HEK293T (cell line): ENCODE results near the gene SUSD3.
"Not testable (repeated sequence)": the region's sequence is repeated elsewhere in the genome, so short reads cannot be mapped to it uniquely, and the experiment has no call there.

Experiments used
- CTCF ChIA-PET: fragments of 350-600 bp; formaldehyde crosslinking; extraction: SDS; loops from one replicate; lab custom pipeline; 2021; ENCODE audit warnings: antibody characterized with exemption, inconsistent platforms; lab: Yijun Ruan, JAX
- POLR2A ChIA-PET: fragments of 350-600 bp; formaldehyde crosslinking; extraction: SDS; loops from one replicate; lab custom pipeline; 2020; ENCODE audit warnings: antibody characterized with exemption, inconsistent platforms; lab: Yijun Ruan, JAX
- DNase-seq: peaks from one replicate; pipeline ENCODE4 v3.0.0; 2012; ENCODE audit warnings: mixed read lengths; ENCODE audit errors: extremely low spot score
- ARNT ChIP-seq: fragments of 450-650 bp; IDR thresholded peaks from 2 replicates; pipeline ENCODE4 v1.6.1; 2017; ENCODE audit warnings: mild to moderate bottlenecking
- BHLHE40 ChIP-seq: fragments of 450-650 bp; IDR thresholded peaks from 2 replicates; pipeline ENCODE4 v1.6.1; 2016; ENCODE audit warnings: mild to moderate bottlenecking, moderate library complexity, borderline replicate concordance
- CTBP1 ChIP-seq: fragments of 450-650 bp; IDR thresholded peaks from 2 replicates; pipeline ENCODE4 v1.6.1; 2016; ENCODE audit warnings: borderline replicate concordance
- ELF4 ChIP-seq: fragments of 450-650 bp; IDR thresholded peaks from 2 replicates; pipeline ENCODE4 v1.6.1; 2017; ENCODE audit warnings: antibody characterized with exemption
- FOXA1 ChIP-seq: fragments of 450-650 bp; IDR thresholded peaks from 2 replicates; pipeline ENCODE4 v1.6.1; 2016; ENCODE audit warnings: mild to moderate bottlenecking
- FOXK2 ChIP-seq: fragments of 450-650 bp; IDR thresholded peaks from 2 replicates; pipeline ENCODE4 v1.6.1; 2016; ENCODE audit warnings: mild to moderate bottlenecking
- FOXM1 ChIP-seq: fragments of 450-650 bp; IDR thresholded peaks from 2 replicates; pipeline ENCODE4 v1.6.1; 2017; ENCODE audit warnings: mild to moderate bottlenecking, borderline replicate concordance
- HDGF ChIP-seq: fragments of 450-650 bp; IDR thresholded peaks from 2 replicates; pipeline ENCODE4 v1.6.1; 2017; ENCODE audit warnings: antibody characterized with exemption, borderline replicate concordance
- L3MBTL2 ChIP-seq: fragments of 450-650 bp; conservative IDR thresholded peaks from 2 replicates; pipeline ENCODE4 v1.6.1; 2016; ENCODE audit warnings: mild to moderate bottlenecking
- LEF1 ChIP-seq: fragments of 450-650 bp; IDR thresholded peaks from 2 replicates; pipeline ENCODE4 v1.6.1; 2017; ENCODE audit warnings: mild to moderate bottlenecking, borderline replicate concordance
- NFRKB ChIP-seq: fragments of 450-650 bp; IDR thresholded peaks from 2 replicates; pipeline ENCODE4 v1.6.1; 2016; ENCODE audit warnings: mild to moderate bottlenecking, moderate library complexity
- SP1 ChIP-seq: fragments of 450-650 bp; IDR thresholded peaks from 2 replicates; pipeline ENCODE4 v1.6.1; 2017
- SUZ12 ChIP-seq: fragments of 450-650 bp; IDR thresholded peaks from 2 replicates; pipeline ENCODE4 v1.6.1; 2016; ENCODE audit warnings: mild to moderate bottlenecking
- TARDBP ChIP-seq: fragments of 450-650 bp; IDR thresholded peaks from 2 replicates; pipeline ENCODE4 v1.6.1; 2016
- ZNF384 ChIP-seq: fragments of 450-650 bp; IDR thresholded peaks from 2 replicates; pipeline ENCODE4 v1.6.1; 2016
- TF ChIP-seq, protein P1 (sequence below): fragments of 450-650 bp; IDR thresholded peaks from 2 replicates; pipeline ENCODE4 v1.6.1; 2016

The SUSD3 gene

GRCh38 chr9:93099551-93100275, 41.2 kb downstream of the SUSD3 start:
- DNase-seq = no peak
- TF ChIP-seq L3MBTL2 (no peak), FOXM1 (no peak), BHLHE40 (no peak), ZNF384 (no peak), LEF1 (no peak), HDGF (no peak), ARNT (no peak), FOXK2 (no peak), ELF4 (no peak), SP1 (no peak), TARDBP (no peak), NFRKB (no peak), SUZ12 (no peak), CTBP1 (no peak), FOXA1 (no peak)
- TF ChIP-seq, protein P1, sequence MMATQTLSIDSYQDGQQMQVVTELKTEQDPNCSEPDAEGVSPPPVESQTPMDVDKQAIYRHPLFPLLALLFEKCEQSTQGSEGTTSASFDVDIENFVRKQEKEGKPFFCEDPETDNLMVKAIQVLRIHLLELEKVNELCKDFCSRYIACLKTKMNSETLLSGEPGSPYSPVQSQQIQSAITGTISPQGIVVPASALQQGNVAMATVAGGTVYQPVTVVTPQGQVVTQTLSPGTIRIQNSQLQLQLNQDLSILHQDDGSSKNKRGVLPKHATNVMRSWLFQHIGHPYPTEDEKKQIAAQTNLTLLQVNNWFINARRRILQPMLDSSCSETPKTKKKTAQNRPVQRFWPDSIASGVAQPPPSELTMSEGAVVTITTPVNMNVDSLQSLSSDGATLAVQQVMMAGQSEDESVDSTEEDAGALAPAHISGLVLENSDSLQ = no peak
- ChIA-PET CTCF (no interaction called here), POLR2A (no interaction called here)

- no peak for TF ChIP-seq L3MBTL2
- TF ChIP-seq FOXM1 = no peak
- TF ChIP-seq FOXK2 = no peak
- TF ChIP-seq SP1 = no peak
- TF ChIP-seq CTBP1 = no peak
- no peak for TF ChIP-seq TARDBP
- no peak for TF ChIP-seq NFRKB
- TF ChIP-seq SUZ12 = no peak
- TF ChIP-seq FOXA1 = no peak
- no peak for TF ChIP-seq ARNT
- no peak for TF ChIP-seq BHLHE40
- no peak for TF ChIP-seq ZNF384
- TF ChIP-seq, protein P1 = no peak
- ChIA-PET CTCF (no interaction called here), POLR2A (no interaction called here)
- no peak for DNase-seq
Observed at GRCh38 chr9:93100276-93100636, 41.8 kb downstream of the SUSD3 start.

- POLR2A ChIA-PET, CTCF ChIA-PET, DNase-seq: not testable (repeated sequence)
Observed at GRCh38 chr9:93101086-93101485, 42.6 kb downstream of the SUSD3 start.

DNA sequence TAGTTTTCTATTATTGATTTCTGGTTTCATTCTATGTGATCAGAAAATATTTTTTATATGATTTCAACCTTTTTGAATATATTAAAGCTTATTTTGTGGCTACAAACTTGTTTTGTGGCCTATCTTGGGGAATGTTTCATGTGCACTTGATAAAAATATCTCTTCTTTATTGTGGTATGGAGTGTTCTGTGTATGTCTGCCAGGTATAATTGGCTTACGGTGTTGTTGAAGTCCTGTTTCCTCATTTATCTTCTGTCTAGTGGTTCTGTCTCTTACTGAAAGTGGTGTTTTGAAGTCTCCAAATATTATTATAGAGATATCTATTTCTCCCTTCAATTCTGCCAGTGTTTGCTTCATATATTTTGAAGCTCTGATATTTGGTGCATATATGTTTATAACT, 47.1 kb downstream of the SUSD3 start:
- no peak for TF ChIP-seq FOXA1
- TF ChIP-seq FOXM1 = no peak
- ChIA-PET CTCF (no interaction called here), POLR2A (interaction anchor here (1.3 kb wide), 1 partner anchor 9 kb away, joined by 3 read pairs; no protein-coding TSS in a partner anchor)
- DNase-seq = no peak

DNA sequence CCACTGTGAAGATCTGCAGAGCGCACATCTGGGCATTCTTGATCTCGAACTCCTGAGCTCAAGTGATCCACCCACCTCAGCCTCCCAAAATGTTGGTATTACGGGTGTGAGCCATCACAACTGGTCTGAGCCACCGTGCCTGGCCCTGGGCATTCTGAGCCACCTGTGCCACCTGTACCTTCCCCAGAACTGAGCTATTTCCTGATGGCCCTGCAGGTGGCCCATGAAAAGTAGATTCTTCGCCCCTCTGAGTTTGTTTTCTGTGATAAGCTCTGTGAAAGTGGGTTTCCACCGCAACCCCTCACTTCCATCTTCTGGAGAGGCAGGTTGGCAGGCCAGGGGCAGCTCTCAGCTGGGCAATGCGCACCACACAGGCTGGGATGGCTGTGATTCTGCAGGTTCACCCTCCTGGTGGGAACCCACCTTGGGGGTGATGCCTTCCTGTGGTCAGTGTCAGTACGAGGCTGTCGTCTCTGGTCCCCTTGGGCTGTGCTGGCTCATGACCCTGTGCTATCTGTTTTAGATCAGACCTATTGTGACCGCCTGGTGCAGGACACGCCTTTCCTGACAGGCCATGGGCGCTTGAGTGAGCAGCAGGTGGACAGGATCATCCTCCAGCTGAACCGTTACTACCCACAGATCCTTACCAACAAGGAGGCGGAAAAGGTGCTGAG, 48.8 kb downstream of the SUSD3 start:
- POLR2A ChIA-PET = no interaction called here
- no peak for TF ChIP-seq LEF1
- TF ChIP-seq FOXK2 = no peak
- CTCF ChIA-PET = interaction anchor here (0.7 to 1.3 kb wide), 2 partner anchors 27 to 1160 kb away, joined by 4 read pairs; partner anchors contain the start of gene NINJ1
- no peak for DNase-seq

GRCh38 chr9:93107825-93108161, 49.3 kb downstream of the SUSD3 start:
- TF ChIP-seq CTBP1 (no peak), FOXA1 (no peak), FOXK2 (no peak), SP1 (no peak), TARDBP (no peak), NFRKB (no peak), SUZ12 (no peak), HDGF (no peak), ARNT (no peak), ZNF384 (no peak), L3MBTL2 (no peak), ELF4 (no peak), FOXM1 (no peak), BHLHE40 (no peak), LEF1 (no peak)
- TF ChIP-seq, protein P1 = no peak
- ChIA-PET POLR2A (no interaction called here), CTCF (interaction anchor here (1.3 kb wide), 1 partner anchor 27 kb away, joined by 4 read pairs; the partner anchor contains the start of gene NINJ1)
- no peak for DNase-seq
